SK-N-MC (cell line): ENCODE measurements around the gene IRF4.

Source experiments
- EZH2 ChIP-seq: fragments of 200-600 bp; sonication (generic); IDR thresholded peaks from one replicate; pipeline ENCODE4 v1.6.1; 2017; ENCODE audit warnings: antibody characterized with exemption
- POLR2AphosphoS5 ChIP-seq: IDR thresholded peaks from 2 replicates; pipeline ENCODE4 v1.6.1; 2012; ENCODE audit warnings: mild to moderate bottlenecking, low read depth, low read length, borderline replicate concordance

DNA sequence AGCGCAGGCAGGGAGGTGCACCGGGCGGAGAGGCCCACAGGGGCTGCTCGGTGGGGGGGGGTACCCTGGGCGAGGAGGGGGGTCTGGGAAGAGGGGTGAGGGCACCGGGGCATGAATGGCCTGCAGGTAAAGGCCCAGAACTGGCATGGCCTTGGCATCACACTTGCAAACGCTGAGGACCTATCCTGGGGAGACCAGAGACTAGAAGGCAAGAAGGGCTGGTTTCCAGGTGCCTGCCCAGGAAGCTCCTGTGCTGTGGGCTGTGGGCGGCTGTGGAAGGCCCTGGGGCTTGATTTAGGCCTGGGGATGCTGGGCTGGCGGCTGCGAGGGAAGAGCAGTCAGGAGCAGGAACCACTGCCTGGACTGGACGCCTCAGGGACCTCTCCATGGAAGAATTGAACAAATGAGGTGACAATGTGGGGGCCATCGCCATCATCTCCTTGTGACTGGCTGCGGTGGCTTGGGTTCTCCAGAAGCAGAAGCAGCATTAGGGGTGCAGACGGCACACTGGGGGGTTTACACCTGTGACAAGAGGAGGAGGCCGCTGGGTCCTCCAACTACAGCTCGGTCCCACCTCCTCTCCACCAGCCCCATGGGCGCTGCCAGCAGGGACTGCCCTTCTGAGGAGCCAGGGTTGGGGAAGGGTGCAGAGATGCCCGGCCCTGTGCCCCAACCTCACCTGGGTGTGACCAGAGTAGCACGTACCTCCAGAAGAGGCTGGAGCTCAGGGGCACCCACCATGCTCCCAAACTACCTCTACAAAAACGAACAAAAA, 32.1 kb upstream of the IRF4 start:
- TF ChIP-seq EZH2 (no peak), POLR2AphosphoS5 (no peak)
